ENCODE data around the gene SYCN. TPM values are rescaled to one million over a fixed set of nuclear protein-coding genes. Genes with fewer than 3 reads are reported as not detected.

The SYCN gene
- total and polyA plus RNA-seq, 12 donors, result 0.55 TPM; not detected in 11

DNA sequence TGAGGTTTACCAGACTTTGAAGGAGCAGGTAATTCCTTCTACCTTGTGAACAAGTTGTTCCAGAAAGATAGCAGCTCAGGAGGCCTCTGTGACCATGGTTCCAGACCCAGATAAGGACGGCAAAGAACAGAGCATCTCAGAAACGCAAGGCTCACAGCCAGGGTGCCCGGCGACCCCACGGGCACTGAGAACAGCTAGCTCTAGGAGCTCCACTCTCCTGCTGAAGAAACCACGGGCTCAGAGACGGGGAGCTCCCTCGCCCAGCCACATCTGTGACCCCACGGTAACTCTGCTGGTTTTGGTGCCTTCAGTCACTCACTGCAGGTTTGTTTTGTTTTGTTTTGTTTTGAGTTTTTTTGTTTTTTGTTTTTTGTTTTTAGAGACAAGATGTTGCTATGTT, 23.3 kb downstream of the SYCN start:
- WGBS, 2 donors, result 78 to 89% methylated on average over 9 of the region's 9 CpGs

DNA sequence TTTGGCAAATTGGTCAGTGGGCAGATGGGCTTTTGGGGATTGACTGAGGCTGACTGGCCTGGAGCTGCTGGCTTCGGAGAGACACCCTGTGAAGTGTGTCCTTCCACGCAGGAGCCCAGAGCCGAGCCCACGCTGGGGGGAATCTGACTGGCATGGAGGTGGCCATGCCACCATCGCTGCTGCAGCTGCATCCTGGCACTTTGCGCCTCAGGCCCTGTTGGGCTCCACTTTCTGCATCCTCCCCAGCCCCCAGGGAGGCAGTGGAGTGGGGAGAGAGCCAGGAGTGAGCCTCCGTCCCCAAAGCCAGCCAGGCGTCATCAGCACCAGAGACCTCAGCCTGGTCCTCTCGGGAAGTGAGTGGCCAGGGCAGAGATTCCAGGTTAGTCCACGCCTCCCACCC, 24.3 kb downstream of the SYCN start:
- no peak for ATAC-seq
- Histone ChIP-seq H3K36me3 (peaks cover 0 to 56% (median 0%) of the 10 kb centered on the region in 9 donors), H3K4me1 (no peaks in the 10 kb centered on the region), H3K27ac (no peak overlapping the region), H3K9me3 (no peaks in the 10 kb centered on the region), H3K27me3 (no peaks in the 10 kb centered on the region), H3K4me3 (no peak overlapping the region)
- intact Hi-C loops (cut with DNase I), result loop anchor here in 1 of 10 donors (10.0 kb wide), 1 partner anchor 145 kb away; the partner anchor contains the start of gene LRFN1
- TF ChIP-seq CTCF (IDR thresholded peaks at IDR 0.05), result no peak
- WGBS, 2 donors, result 92 to 93% methylated on average over 10 of the region's 10 CpGs
- no peak for DNase-seq

More for the DNA sequence above, 23.3 kb downstream of the SYCN start:
- no peaks in the 10 kb centered on the region for H3K4me1 ChIP-seq
- H3K9me3 ChIP-seq, result no peaks in the 10 kb centered on the region
- peaks cover 0 to 46% (median 0%) of the 10 kb centered on the region in 9 donors for H3K36me3 ChIP-seq
- intact Hi-C loops (cut with DNase I), result loop anchor here in 1 of 10 donors (10.0 kb wide), 1 partner anchor 144 kb away; the partner anchor contains the start of gene LRFN1
- DNase-seq (no peak), ATAC-seq (no peak)
- no peak for TF ChIP-seq CTCF (IDR thresholded peaks at IDR 0.05)
- H3K27me3 ChIP-seq, result no peaks in the 10 kb centered on the region
- no peak overlapping the region for H3K27ac ChIP-seq
- no peak overlapping the region for H3K4me3 ChIP-seq

DNA sequence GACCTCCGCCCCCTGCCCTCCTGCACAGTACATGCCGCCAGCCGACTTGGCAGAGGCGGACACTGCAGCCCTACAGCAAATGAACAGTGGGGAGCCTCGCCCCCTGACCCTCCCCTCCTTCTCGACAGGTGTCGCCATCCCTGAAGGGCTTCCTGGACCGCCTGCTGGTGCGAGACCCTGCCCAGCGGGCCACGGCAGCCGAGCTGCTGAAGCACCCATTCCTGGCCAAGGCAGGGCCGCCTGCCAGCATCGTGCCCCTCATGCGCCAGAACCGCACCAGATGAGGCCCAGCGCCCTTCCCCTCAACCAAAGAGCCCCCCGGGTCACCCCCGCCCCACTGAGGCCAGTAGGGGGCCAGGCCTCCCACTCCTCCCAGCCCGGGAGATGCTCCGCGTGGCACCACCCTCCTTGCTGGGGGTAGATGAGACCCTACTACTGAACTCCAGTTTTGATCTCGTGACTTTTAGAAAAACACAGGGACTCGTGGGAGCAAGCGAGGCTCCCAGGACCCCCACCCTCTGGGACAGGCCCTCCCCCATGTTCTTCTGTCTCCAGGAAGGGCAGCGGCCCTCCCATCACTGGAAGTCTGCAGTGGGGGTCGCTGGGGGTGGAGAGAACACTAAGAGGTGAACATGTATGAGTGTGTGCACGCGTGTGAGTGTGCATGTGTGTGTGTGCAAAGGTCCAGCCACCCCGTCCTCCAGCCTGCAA, 25.6 kb downstream of the SYCN start:
- Histone ChIP-seq H3K4me3 (no peak overlapping the region), H3K27me3 (no peaks in the 10 kb centered on the region), H3K27ac (no peak overlapping the region), H3K36me3 (peaks cover 0 to 67% (median 4%) of the 10 kb centered on the region in 9 donors), H3K4me1 (no peaks in the 10 kb centered on the region), H3K9me3 (no peaks in the 10 kb centered on the region)
- TF ChIP-seq CTCF (IDR thresholded peaks at IDR 0.05), result no peak
- DNase-seq (no peak), ATAC-seq (no peak)
- 93 to 94% methylated on average over 30 of the region's 30 CpGs for WGBS, 2 donors
- intact Hi-C loops (cut with DNase I), result no loop called here

GRCh38 chr19:39177736-39178135, 26.3 kb downstream of the SYCN start:
- Histone ChIP-seq H3K4me3 (no peak overlapping the region), H3K27ac (no peak overlapping the region), H3K4me1 (no peaks in the 10 kb centered on the region), H3K27me3 (no peaks in the 10 kb centered on the region), H3K36me3 (peaks cover 0 to 72% (median 5%) of the 10 kb centered on the region in 9 donors), H3K9me3 (no peaks in the 10 kb centered on the region)
- DNase-seq (no peak), ATAC-seq (no peak)
- no peak for TF ChIP-seq CTCF (IDR thresholded peaks at IDR 0.05)
- intact Hi-C loops (cut with DNase I), result no loop called here
- WGBS, 2 donors, result 91 to 93% methylated on average over 11 of the region's 11 CpGs
